Measurements from ENCODE around the gene THAP12.
"Not testable (repeated sequence)": the region's sequence is repeated elsewhere in the genome, so short reads cannot be mapped to it uniquely, and the experiment has no call there.

THAP12 gene

DNA sequence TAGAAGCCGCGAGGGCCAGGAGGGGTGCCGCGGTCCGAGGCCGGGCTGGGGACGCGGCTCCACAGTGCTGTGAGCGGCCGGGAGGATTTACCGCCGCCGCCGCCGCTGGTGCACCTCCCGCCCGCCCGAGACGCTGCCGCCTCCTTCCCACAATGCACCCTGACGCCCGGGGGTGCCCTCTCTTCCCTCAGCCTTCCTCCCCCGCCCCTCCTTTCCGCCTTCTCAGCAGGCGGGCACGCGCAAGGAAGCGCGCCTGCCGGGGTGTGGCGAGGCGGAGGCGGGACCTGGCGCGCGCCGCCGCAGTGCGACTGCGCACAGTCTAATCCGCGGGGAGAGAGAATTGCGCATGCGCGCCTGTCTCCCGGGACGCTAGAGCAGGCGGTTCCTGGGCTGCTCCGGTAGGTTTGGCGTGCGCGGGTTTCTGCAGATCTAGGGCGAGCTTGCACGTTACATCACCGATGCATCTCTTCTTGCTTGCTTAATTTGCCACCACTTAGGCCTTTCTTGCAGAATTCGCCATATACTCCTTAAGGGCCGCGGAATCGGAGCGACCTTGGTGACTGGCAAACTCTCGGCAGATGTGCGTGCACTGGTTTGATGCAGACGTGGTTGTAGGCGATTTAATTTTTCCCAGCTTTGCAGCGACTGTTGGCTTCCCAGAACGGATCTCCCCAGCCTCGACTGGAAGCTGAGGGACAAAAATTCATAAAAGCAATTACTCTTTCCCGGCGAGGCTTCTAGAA, at the start of gene THAP12, which contains the start of gene GVQW3:
Gene THAP12, minus strand, starts transcription at position 156 of the 743 bp plus-strand sequence. CDS start 296 bp downstream, outside the sequence.
Gene GVQW3, plus strand, starts transcription at position 347 of the 743 bp plus-strand sequence. CDS start 506 bp downstream, outside the sequence.
- peak; percentile 100 for DNase-seq (ENCODE audit: low spot score)

GRCh38 chr11:76426660-76427059, 45.7 kb upstream of the THAP12 start:
- DNase-seq (ENCODE audit: low spot score) = no peak

GRCh38 chr11:76424891-76425290, 44.0 kb upstream of the THAP12 start:
- no peak for DNase-seq (ENCODE audit: low spot score)

GRCh38 chr11:76424379-76424778, 43.4 kb upstream of the THAP12 start:
- no peak for DNase-seq (ENCODE audit: low spot score)

GRCh38 chr11:76419896-76420295, 39.0 kb upstream of the THAP12 start:
- DNase-seq (ENCODE audit: low spot score) = no peak

DNA sequence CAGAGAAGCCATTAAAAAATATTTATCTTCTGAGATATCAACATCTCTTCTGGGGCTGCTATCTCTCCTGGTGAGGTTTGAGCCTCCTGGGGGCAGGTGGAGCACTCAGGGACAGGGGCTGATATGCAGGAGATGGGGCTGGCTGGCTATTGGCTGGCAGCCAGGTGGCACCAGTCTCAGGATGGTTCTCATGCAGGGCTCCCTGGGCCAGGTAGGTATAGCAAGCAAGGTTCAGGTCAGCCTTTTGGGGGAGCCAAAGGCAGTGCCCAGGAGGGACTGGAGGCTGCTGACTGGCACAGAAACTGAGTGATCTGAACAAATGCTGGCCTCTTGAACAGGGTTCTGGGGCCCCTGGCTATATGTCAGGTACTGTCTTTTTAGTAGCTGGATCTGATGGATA, 34.1 kb upstream of the THAP12 start:
- no peak for DNase-seq (ENCODE audit: low spot score)

DNA sequence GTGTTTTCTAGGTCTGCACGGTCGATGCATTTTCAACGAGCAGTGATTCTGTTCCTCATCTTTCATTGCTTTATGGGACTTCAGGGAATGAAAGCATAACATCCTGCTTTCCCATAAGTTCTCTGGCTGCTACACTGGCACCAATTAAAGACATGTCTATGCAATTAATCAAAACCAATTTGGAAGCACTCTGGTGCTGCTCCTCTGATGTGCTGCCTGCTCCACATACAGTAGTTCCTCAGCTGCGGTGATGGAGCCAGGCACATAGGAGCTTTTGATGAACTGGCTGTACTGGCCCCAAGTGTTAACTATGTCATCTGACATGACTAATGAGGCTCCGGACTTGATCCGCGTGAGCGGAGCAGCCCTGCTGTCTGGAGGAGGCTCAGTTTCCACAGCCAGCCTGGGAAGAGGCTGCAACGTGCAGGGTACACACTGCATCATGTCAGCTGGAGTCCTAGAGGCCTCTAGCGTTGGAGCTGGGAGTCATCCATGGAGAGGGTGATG, 30.0 kb upstream of the THAP12 start:
- DNase-seq (ENCODE audit: low spot score) = no peak

- no peak for DNase-seq (ENCODE audit: low spot score)
Observed at GRCh38 chr11:76408171-76408965, 27.4 kb upstream of the THAP12 start.

DNA sequence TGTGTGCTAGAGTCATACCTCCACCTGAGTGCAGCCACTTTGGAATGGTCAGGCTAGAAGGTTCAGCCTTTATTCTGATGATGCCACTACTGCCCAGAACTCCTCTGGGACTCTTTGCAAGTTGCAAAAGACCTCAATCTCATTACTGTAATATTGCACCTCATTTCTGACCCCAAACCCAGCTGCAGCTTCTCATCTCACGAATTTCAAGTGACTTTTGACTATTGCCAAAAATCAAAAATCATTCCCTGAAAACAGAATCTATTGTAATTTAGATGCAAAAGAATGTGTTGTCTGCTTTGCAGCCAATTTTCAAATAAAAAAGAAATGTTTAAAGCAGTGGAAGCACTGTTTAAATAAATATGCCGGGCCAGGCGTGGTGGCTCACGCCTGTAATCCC, 25.4 kb upstream of the THAP12 start:
- DNase-seq (ENCODE audit: low spot score) = no peak

- not testable (repeated sequence) for DNase-seq (ENCODE audit: low spot score)
Observed at GRCh38 chr11:76401484-76401883, 20.6 kb upstream of the THAP12 start.

DNA sequence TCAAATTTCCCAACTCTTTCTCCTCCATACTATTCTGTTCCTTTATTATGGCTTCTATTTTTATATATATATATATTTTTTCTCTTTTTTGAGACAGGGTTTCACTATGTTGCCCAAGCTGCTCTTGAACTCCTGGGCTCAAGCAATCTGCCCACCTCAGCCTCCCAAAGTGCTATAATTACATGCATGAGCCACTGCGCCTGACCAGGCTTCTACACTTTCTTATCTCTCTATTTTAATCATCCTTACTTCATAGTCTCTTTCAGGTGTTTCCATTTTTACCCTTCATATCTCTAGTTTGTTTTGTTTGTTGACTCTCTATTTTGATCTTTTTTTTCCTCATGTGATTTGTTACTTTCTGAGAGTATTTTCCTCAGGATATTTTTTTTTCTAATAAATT, 20.0 kb upstream of the THAP12 start:
- no peak for DNase-seq (ENCODE audit: low spot score)

DNA sequence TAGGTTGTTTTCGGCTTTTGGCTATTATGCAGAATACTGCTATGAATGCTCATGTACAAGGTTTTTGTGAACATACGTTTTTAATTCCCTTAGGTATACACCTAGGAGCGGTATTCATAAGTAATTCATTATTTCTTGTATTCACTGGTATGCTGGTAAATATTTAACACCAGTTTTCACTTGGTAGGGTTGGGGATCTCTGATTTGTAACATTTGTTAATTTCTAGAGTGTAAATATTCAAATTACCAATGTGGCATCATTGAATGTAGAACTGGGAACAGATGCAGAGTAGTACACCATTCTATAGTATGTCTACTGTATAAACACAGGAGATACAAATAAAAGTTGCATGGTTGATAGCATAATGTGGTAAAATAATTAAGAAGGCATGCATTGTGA, 16.5 kb upstream of the THAP12 start:
- DNase-seq (ENCODE audit: low spot score) = no peak

DNA sequence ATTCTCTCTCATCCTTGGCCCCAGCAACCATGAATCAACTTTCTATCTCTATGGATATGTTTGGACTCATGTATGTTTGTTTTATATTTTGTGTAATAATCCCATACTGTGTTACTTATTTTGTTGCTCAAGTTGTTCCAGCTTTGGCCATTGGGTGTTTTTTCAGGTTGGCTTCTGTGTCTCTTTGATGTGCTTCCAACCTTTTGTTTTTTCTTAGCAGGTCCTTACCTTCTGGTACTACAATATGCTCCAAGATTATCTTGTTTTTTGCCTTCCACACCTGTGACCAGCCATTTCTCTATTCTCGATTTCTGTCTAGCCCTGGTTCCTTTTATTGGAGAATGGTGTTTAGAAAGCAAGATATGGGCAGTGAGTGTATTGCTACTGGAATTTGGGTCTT, 14.4 kb upstream of the THAP12 start:
- no peak for DNase-seq (ENCODE audit: low spot score)

DNA sequence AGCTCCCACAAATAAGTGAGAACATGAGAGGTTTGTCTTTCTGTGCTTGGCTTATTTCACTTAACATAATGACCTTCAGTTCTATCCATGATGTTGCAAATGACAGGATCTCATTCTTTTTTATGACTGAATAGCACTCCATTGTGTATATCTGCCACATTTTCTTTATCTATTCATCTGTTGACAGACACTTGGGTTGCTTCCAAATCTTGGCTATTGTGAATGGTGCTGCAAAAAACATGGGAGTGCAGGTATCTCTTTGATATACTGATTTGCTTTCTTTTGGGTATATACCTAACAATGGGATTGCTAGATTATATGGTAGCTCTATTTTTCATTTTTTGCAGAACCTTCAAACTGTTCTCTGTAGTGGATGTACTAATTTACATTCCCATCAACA, 13.5 kb upstream of the THAP12 start:
- no peak for DNase-seq (ENCODE audit: low spot score)

DNA sequence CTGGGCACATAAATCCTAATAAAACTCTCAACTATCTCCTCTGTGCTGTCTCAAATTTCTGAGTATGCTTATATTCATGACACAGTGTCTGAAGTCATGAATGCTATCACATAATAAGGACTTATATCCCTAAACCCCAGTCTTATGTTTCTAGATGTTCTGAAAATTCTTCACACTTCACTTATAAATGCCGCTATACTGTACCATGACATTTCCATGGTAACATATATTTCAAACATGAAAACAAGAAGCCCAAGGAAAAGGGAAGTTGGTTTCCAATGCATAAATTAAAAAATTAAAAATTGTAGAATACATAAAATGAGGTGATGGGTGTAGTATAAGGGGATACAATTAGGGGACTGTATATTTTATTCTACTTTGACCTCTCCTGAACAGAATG, 11.9 kb upstream of the THAP12 start:
- no peak for DNase-seq (ENCODE audit: low spot score)

DNA sequence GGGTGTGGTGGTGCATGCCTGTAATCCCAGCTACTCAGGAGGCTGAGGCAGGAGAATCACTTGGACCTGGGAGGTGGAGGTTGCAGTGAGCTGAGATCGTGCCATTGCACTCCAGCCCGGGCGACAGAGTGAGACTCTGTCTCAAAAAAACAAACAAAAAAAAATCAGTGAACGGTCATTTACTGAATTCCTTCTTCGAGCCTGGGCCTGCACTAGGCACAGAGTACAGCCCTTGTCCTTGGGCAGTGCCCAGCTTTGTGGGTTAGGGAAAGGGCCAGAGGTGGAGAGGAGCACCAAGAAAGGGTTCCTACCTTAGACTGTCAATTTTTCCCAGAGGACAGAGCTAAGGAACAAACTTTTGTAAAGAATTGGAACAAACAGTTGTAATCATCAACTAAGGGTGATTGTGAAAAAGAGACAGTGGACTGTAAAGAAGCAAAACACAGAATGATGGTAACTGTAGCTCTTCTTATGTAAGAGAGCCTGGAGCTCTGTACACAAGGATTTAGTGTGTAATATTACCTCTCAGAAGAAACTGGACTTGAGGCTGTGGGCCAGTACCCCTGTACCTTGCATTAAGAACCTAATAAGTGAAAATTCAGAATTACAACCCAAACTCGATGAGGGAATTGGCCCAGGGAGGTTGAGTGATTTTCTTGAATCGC, 11.0 kb upstream of the THAP12 start:
- no peak for DNase-seq (ENCODE audit: low spot score)

- DNase-seq (ENCODE audit: low spot score) = no peak
Observed at GRCh38 chr11:76391021-76391420, 10.1 kb upstream of the THAP12 start.

DNA sequence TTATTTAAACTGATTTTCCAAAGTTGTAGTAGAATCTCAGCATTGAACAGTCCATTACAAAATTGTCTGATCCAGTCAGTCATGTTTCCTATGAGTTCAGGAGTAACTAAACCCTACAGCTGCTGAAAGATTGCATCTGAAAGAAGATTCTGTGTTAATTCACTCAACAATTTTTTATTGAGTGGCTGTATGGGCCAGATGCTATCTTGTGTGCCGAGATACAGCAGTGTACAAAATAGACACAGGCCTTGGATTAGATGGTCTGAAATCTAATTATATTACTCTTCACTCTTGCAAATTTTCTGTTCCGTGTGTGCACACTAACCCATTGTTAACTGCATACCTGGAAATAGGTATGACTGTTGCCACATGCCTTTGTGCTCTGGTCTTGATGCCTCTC, 7.5 kb upstream of the THAP12 start:
- DNase-seq (ENCODE audit: low spot score) = no peak

GRCh38 chr11:76385903-76386302, 5.0 kb upstream of the THAP12 start:
- no peak for DNase-seq (ENCODE audit: low spot score)

- peak; percentile 14 for DNase-seq (ENCODE audit: low spot score)
Observed at GRCh38 chr11:76382209-76382608, 1.3 kb upstream of the THAP12 start.

DNA sequence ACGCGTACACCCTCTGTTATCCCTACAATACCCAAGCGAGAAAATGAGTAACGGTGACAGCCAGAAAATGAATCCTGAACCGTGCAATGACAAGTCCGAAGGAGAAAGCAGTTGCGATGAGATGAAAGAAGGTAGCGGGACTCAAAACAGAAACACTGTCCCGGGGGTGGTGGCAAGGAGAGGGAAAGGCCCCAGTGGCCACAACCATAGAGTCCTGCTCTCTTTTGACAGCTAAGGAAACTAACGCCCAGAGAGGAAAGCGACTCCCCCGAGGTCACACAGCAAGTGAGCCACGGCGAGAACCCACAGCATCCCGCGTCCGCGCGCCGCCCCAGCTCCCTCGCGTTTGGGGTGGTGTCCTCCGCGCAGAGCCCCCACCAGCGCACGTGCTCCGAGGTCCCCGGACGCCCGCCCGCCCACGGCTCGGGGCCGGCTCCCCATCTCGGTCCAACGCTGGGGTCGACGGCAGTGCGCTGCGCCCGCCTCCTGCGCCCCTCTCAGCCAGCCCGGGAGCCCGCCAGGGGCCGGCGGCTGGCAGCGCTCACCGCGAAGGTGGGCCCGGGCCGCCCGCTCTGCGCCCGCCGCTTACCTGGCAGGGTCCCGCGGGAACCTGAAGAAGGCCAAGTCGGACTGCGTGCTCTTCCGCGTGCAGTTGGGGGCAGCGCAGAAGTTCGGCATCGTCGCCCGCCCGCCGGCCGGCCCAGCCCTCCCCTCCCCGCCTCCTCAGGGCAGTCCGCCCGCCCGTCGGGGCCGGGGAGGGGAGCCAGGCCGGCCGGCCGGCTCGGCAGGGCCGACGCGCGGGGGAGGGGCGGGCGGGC, 564 bp downstream of the THAP12 start:
- peak; percentile 30 for DNase-seq (ENCODE audit: low spot score)

DNA sequence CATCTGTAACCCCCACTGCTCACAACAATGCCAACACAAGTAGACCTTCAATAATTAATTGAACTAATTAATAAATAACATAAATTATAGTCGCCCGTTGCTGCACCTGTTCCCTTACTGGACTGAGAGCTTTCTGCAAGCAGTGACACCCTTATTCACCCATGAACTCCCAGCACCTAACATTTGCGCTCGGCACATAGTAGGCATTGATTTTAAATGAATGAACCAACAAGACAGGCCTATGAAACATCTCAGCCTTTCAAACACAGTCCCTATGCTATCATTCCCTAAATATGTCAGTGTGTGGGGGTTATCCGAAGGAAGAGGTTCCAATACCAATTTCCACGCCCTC, 1.1 kb downstream of the THAP12 start:
- no peak for DNase-seq (ENCODE audit: low spot score)

All from hepatic stellate cell (primary cell).